IPS-20b (cell line): Measurements from ENCODE around the gene ANTXR2.

Source experiments
- H3K27ac ChIP-seq: one replicate; pipeline ENCODE4 v1.5.1; 2013; ENCODE audit warnings: low read length
- H3K27me3 ChIP-seq: 2 replicates; pipeline ENCODE4 v1.6.1; 2013; ENCODE audit warnings: mild to moderate bottlenecking, low read length, inconsistent platforms; ENCODE audit not compliant: insufficient read depth
- H3K36me3 ChIP-seq: 2 replicates; pipeline ENCODE4 v1.6.1; 2013; ENCODE audit warnings: low read depth, mild to moderate bottlenecking, inconsistent platforms, low read length, moderate library complexity; ENCODE audit not compliant: insufficient read depth
- H3K4me1 ChIP-seq: 2 replicates; pipeline ENCODE4 v1.6.1; 2013; ENCODE audit warnings: mild to moderate bottlenecking, control low read depth, inconsistent platforms, low read length, moderate library complexity; ENCODE audit not compliant: insufficient read depth
- H3K4me3 ChIP-seq: 2 replicates; pipeline ENCODE4 v1.5.1; 2013; ENCODE audit warnings: mild to moderate bottlenecking, low read length, inconsistent platforms
- H3K9ac ChIP-seq: 2 replicates; pipeline ENCODE4 v1.6.1; 2013; ENCODE audit warnings: low read depth, mild to moderate bottlenecking, inconsistent platforms, low read length, moderate library complexity
- H3K9me3 ChIP-seq: 2 replicates; pipeline ENCODE4 v1.6.1; 2013; ENCODE audit warnings: mild to moderate bottlenecking, low read depth, low read length, inconsistent platforms; ENCODE audit not compliant: insufficient read depth

The ANTXR2 gene

DNA sequence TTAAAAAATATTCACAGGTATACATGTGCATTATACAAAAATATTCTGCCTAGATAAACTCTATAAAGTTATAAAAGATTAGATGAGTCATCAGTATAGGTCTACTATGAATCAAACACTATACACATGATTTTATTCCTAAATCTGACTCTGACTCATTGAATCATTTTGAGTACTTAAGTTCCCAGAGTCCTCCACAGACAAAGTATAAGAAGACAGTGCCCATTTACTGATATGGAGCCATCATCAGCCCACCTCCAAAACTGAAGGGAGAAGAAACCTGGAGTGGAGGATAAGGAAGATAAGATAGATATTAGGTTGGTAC lies 28.7 kb upstream of the ANTXR2 start:
- Histone ChIP-seq H3K9ac (no peak overlapping the region), H3K4me3 (no peak overlapping the region), H3K4me1 (no peaks in the 10 kb centered on the region), H3K27ac (no peak overlapping the region), H3K9me3 (no peaks in the 10 kb centered on the region; the same call in 1 of the 2 replicates), H3K36me3 (no peaks in the 10 kb centered on the region), H3K27me3 (no peaks in the 10 kb centered on the region)

- H3K9ac ChIP-seq = no peak overlapping the region
- no peak overlapping the region for H3K27ac ChIP-seq
- H3K9me3 ChIP-seq = no peaks in the 10 kb centered on the region; the same call in 1 of the 2 replicates
- H3K4me3 ChIP-seq = no peak overlapping the region
- H3K27me3 ChIP-seq = no peaks in the 10 kb centered on the region
- H3K4me1 ChIP-seq = no peaks in the 10 kb centered on the region
- no peaks in the 10 kb centered on the region for H3K36me3 ChIP-seq
Measured at GRCh38 chr4:80101071-80101791, 28.2 kb upstream of the ANTXR2 start.

- Histone ChIP-seq H3K27ac (no peak overlapping the region), H3K4me1 (no peaks in the 10 kb centered on the region), H3K4me3 (no peak overlapping the region), H3K9ac (no peak overlapping the region), H3K9me3 (no peaks in the 10 kb centered on the region), H3K36me3 (no peaks in the 10 kb centered on the region), H3K27me3 (no peaks in the 10 kb centered on the region)
Measured at GRCh38 chr4:80099671-80100070, 26.6 kb upstream of the ANTXR2 start.

DNA sequence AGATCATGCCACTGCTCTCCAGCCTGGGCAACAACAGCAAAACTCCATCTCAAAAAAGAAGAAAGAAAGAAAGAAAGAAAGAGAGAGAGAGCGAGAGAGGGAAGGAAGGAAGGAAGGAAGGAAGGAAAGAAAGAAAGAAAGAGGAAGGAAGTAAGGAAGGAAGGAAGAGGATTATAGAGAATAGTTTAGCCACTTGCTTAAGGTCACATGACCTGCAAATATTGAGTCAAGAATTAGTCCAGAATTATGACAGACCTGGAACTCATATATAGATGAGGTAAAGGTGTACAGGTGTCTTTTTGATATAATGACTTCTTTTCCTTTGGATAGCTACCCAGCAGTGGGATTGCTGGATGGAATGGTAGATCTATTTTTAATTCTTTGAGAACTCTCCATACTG lies 25.6 kb upstream of the ANTXR2 start:
- no peaks in the 10 kb centered on the region for H3K36me3 ChIP-seq
- H3K9me3 ChIP-seq = no peaks in the 10 kb centered on the region
- H3K9ac ChIP-seq = no peak overlapping the region
- no peaks in the 10 kb centered on the region for H3K27me3 ChIP-seq
- H3K27ac ChIP-seq = no peak overlapping the region
- no peak overlapping the region for H3K4me3 ChIP-seq
- H3K4me1 ChIP-seq = no peaks in the 10 kb centered on the region

GRCh38 chr4:80097400-80098177 lies 24.6 kb upstream of the ANTXR2 start:
- Histone ChIP-seq H3K36me3 (no peaks in the 10 kb centered on the region), H3K27ac (no peak overlapping the region), H3K9me3 (no peaks in the 10 kb centered on the region), H3K4me3 (no peak overlapping the region), H3K9ac (no peak overlapping the region), H3K4me1 (no peaks in the 10 kb centered on the region), H3K27me3 (no peaks in the 10 kb centered on the region)

GRCh38 chr4:80096175-80096850 lies 23.3 kb upstream of the ANTXR2 start:
- H3K36me3 ChIP-seq = no peaks in the 10 kb centered on the region
- no peaks in the 10 kb centered on the region for H3K27me3 ChIP-seq
- no peak overlapping the region for H3K27ac ChIP-seq
- H3K9ac ChIP-seq = no peak overlapping the region
- no peak overlapping the region for H3K4me3 ChIP-seq
- no peaks in the 10 kb centered on the region for H3K4me1 ChIP-seq
- no peaks in the 10 kb centered on the region for H3K9me3 ChIP-seq

- Histone ChIP-seq H3K27me3 (no peaks in the 10 kb centered on the region), H3K4me3 (no peak overlapping the region), H3K9me3 (no peaks in the 10 kb centered on the region), H3K27ac (no peak overlapping the region), H3K36me3 (no peaks in the 10 kb centered on the region), H3K4me1 (no peaks in the 10 kb centered on the region), H3K9ac (no peak overlapping the region)
Measured at GRCh38 chr4:80094191-80094590, 21.2 kb upstream of the ANTXR2 start.

DNA sequence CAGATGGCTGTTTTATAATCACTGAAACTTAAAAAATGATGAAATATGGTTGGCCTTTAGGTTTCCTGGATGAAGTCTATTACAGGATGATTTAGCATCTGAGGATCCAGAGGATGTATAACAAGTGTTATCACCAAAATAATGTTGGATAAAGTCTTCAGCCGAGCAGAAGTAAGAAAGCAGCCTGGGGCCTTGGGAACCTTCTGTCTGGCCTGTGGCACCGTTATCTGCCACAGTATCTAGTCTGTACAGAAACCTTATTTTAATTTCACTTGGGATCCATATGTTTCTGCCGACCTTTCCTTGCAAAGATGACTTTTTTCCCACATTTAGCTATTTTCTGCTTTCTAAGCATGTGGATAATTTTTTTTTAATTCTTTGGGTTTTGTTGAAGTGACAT lies 20.5 kb upstream of the ANTXR2 start:
- H3K36me3 ChIP-seq = no peaks in the 10 kb centered on the region
- no peak overlapping the region for H3K27ac ChIP-seq
- no peak overlapping the region for H3K9ac ChIP-seq
- H3K9me3 ChIP-seq = no peaks in the 10 kb centered on the region
- H3K4me3 ChIP-seq = no peak overlapping the region
- H3K27me3 ChIP-seq = no peaks in the 10 kb centered on the region
- no peaks in the 10 kb centered on the region for H3K4me1 ChIP-seq

DNA sequence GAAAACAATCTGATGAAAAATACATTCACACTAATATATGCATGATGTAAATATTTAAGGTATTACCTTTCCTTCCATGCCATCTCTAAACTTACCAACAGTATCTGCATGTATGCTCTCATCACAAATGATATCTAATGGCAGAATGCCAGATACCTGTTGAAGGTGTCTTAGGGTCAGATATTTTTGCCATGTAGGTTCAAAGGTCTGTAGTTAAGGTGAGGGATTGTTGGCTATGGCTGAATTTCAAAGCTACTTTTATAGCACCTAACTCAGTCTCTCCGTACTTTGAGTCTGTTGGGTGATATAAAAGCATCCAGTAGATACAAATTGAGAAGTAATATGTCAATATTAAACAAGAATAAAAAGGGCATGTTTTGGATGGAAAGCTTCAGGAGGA lies 19.8 kb upstream of the ANTXR2 start:
- Histone ChIP-seq H3K27ac (no peak overlapping the region), H3K4me3 (no peak overlapping the region), H3K9me3 (no peaks in the 10 kb centered on the region), H3K9ac (no peak overlapping the region), H3K27me3 (no peaks in the 10 kb centered on the region), H3K4me1 (no peaks in the 10 kb centered on the region), H3K36me3 (no peaks in the 10 kb centered on the region)

- no peak overlapping the region for H3K27ac ChIP-seq
- no peaks in the 10 kb centered on the region for H3K36me3 ChIP-seq
- no peak overlapping the region for H3K9ac ChIP-seq
- no peaks in the 10 kb centered on the region for H3K9me3 ChIP-seq
- H3K27me3 ChIP-seq = no peaks in the 10 kb centered on the region
- no peak overlapping the region for H3K4me3 ChIP-seq
- no peaks in the 10 kb centered on the region for H3K4me1 ChIP-seq
Measured at GRCh38 chr4:80092088-80092487, 19.1 kb upstream of the ANTXR2 start.

GRCh38 chr4:80091688-80092087 lies 18.7 kb upstream of the ANTXR2 start:
- no peak overlapping the region for H3K9ac ChIP-seq
- H3K4me1 ChIP-seq = no peaks in the 10 kb centered on the region
- no peak overlapping the region for H3K27ac ChIP-seq
- no peaks in the 10 kb centered on the region for H3K9me3 ChIP-seq
- no peak overlapping the region for H3K4me3 ChIP-seq
- no peaks in the 10 kb centered on the region for H3K36me3 ChIP-seq
- no peaks in the 10 kb centered on the region for H3K27me3 ChIP-seq

- H3K4me1 ChIP-seq = no peaks in the 10 kb centered on the region
- H3K36me3 ChIP-seq = no peaks in the 10 kb centered on the region
- H3K4me3 ChIP-seq = no peak overlapping the region
- no peaks in the 10 kb centered on the region for H3K9me3 ChIP-seq
- H3K27me3 ChIP-seq = no peaks in the 10 kb centered on the region
- H3K9ac ChIP-seq = no peak overlapping the region
- no peak overlapping the region for H3K27ac ChIP-seq
Measured at GRCh38 chr4:80091184-80091583, 18.2 kb upstream of the ANTXR2 start.
